K562 (cell line): ENCODE results near the gene CD79A. TPM values are rescaled to one million over a fixed set of nuclear protein-coding genes. Genes with fewer than 3 reads are reported as not detected.

ENCODE experiments used
- CGGBP1 ChIP-seq: fragments of 250-450 bp; sonication (Bioruptor Pico); IDR thresholded peaks from 2 replicates; pipeline ENCODE4 v1.9.0; 2021; ENCODE audit warnings: mild to moderate bottlenecking
- EHMT2 ChIP-seq: fragments of 450-650 bp; IDR thresholded peaks from 2 replicates; pipeline ENCODE4 v1.6.1; 2018; ENCODE audit warnings: antibody characterized with exemption
- ETV5 ChIP-seq: sonication (generic); formaldehyde crosslinking; IDR thresholded peaks from 2 replicates; pipeline ENCODE4 v1.4.0; 2020; ENCODE audit warnings: low read depth, mild to moderate bottlenecking, missing genetic modification reagents
- HLTF ChIP-seq: fragments of 450-650 bp; IDR thresholded peaks from 2 replicates; pipeline ENCODE4 v1.6.1; 2016
- HMGN3 ChIP-seq: IDR thresholded peaks from 2 replicates; pipeline ENCODE4 v1.6.1; 2011; ENCODE audit warnings: borderline replicate concordance, low read depth, mild to moderate bottlenecking, mixed read lengths, low read length; ENCODE audit not compliant: insufficient read length; ENCODE audit errors: extremely low read depth
- HNRNPUL1 ChIP-seq: fragments of 200-400 bp; formaldehyde crosslinking; IDR thresholded peaks from 2 replicates; pipeline ENCODE4 v1.6.1; 2017; ENCODE audit warnings: low read length
- ILK ChIP-seq: fragments of 450-650 bp; IDR thresholded peaks from 2 replicates; pipeline ENCODE4 v1.6.1; 2016; ENCODE audit warnings: missing genetic modification characterization, low read depth, mild to moderate bottlenecking, missing compliant biosample characterization, moderate library complexity, borderline replicate concordance
- KAT7 ChIP-seq: sonication (generic); formaldehyde crosslinking; IDR thresholded peaks from 2 replicates; pipeline ENCODE4 v1.8.0; 2022; ENCODE audit warnings: missing genetic modification reagents, mild to moderate bottlenecking, borderline replicate concordance
- LCOR ChIP-seq: sonication (generic); formaldehyde crosslinking; IDR thresholded peaks from 2 replicates; pipeline ENCODE4 v1.8.0; 2022; ENCODE audit warnings: mild to moderate bottlenecking, missing genetic modification reagents
- MCM5 ChIP-seq: fragments of 450-650 bp; IDR thresholded peaks from 2 replicates; pipeline ENCODE4 v1.6.1; 2016; ENCODE audit warnings: low read depth
- NKRF ChIP-seq: fragments of 450-650 bp; IDR thresholded peaks from 2 replicates; pipeline ENCODE4 v1.6.1; 2016; ENCODE audit warnings: borderline replicate concordance
- SMC3 ChIP-seq: conservative IDR thresholded peaks from 2 replicates; pipeline ENCODE4 v1.6.1; 2011; ENCODE audit warnings: low read depth, low read length, improper control_type of control experiment; ENCODE audit not compliant: insufficient read depth
- SREBF2 ChIP-seq: sonication (generic); formaldehyde crosslinking; IDR thresholded peaks from 2 replicates; pipeline ENCODE4 v1.4.0; 2020; ENCODE audit warnings: mild to moderate bottlenecking, missing genetic modification reagents
- TARDBP ChIP-seq: fragments of 450-650 bp; IDR thresholded peaks from 2 replicates; pipeline ENCODE4 v1.6.1; 2016
- ZBTB12 ChIP-seq: fragments of 250-450 bp; sonication (Bioruptor Pico); IDR thresholded peaks from 2 replicates; pipeline ENCODE4 v1.4.0; 2020
- ZNF133 ChIP-seq: fragments of 250-450 bp; sonication (Bioruptor Pico); IDR thresholded peaks from 2 replicates; pipeline ENCODE4 v1.4.0; 2020; ENCODE audit warnings: mild to moderate bottlenecking
- ZNF277 ChIP-seq: fragments of 250-450 bp; sonication (Bioruptor Pico); IDR thresholded peaks from 2 replicates; pipeline ENCODE4 v1.8.0; 2022; ENCODE audit warnings: inconsistent platforms, mild to moderate bottlenecking, moderate library complexity, borderline replicate concordance
- ZNF3 ChIP-seq: fragments of 250-450 bp; sonication (Bioruptor Pico); IDR thresholded peaks from 2 replicates; pipeline ENCODE4 v1.5.0; 2021; ENCODE audit warnings: mild to moderate bottlenecking, moderate library complexity
- ZNF668 ChIP-seq: fragments of 250-450 bp; sonication (Bioruptor Pico); IDR thresholded peaks from 2 replicates; pipeline ENCODE4 v1.8.0; 2022; ENCODE audit warnings: mild to moderate bottlenecking, inconsistent platforms
- ZNF696 ChIP-seq: fragments of 250-450 bp; sonication (Bioruptor Pico); conservative IDR thresholded peaks from 2 replicates; pipeline ENCODE4 v1.4.0; 2020; ENCODE audit warnings: mild to moderate bottlenecking, moderate library complexity
- ZNF699 ChIP-seq: fragments of 250-450 bp; sonication (Bioruptor Pico); IDR thresholded peaks from 2 replicates; pipeline ENCODE4 v1.8.0; 2021; ENCODE audit warnings: mild to moderate bottlenecking, moderate library complexity; ENCODE audit not compliant: insufficient replicate concordance
- ZNF785 ChIP-seq: fragments of 250-450 bp; sonication (Bioruptor Pico); IDR thresholded peaks from 2 replicates; pipeline ENCODE4 v1.4.0; 2020; ENCODE audit warnings: mild to moderate bottlenecking
- ZZZ3 ChIP-seq: fragments of 450-650 bp; IDR thresholded peaks from 2 replicates; pipeline ENCODE4 v1.6.1; 2016; ENCODE audit warnings: antibody characterized with exemption, mild to moderate bottlenecking, moderate library complexity
- polyA plus RNA-seq, 8 experiments: library from polyadenylated mRNA; depleted of rRNA in 4 of 8; stranded (reverse) in 5 of 8; unstranded in 3 of 8; fragments of >200 nt; fragmentation: Nextera tagmentation in 2 of 8; fragmentation: Illumina TruSeq in 1 of 8; extraction: Ambion mirVana in 2 of 8; extraction: Trizol in 1 of 8; gene quantifications; 2 replicates each; pipeline versions ENCODE4 v1.2.1 to v1.2.3, GENCODE V29; 2011 to 2014; ENCODE audit warnings: inconsistent platforms in 1 of 8, missing spikeins in 1 of 8
- total RNA-seq, 7 experiments: library from RNA; depleted of rRNA in 6 of 7; stranded (reverse); fragments of >200 nt in 6 of 7; fragmentation: Illumina TruSeq in 2 of 7; extraction: Trizol in 2 of 7; gene quantifications; 2 replicates each; pipeline versions ENCODE4 v1.2.1 to v1.2.3, GENCODE V29; 2011 to 2021; ENCODE audit warnings: low replicate concordance in 1 of 7
- TF ChIP-seq, protein P1 (sequence below): fragments of 450-650 bp; IDR thresholded peaks from 2 replicates; pipeline ENCODE4 v1.6.1; 2016; ENCODE audit warnings: low read depth, mild to moderate bottlenecking, moderate library complexity

Gene CD79A
- total and polyA plus RNA-seq, 9 of the 15 experiments (the other 6 are each of a cell fraction or from before 2014, with no cell fraction given) = 0.04 to 0.72 (median 0.17) TPM; not detected in 3

DNA sequence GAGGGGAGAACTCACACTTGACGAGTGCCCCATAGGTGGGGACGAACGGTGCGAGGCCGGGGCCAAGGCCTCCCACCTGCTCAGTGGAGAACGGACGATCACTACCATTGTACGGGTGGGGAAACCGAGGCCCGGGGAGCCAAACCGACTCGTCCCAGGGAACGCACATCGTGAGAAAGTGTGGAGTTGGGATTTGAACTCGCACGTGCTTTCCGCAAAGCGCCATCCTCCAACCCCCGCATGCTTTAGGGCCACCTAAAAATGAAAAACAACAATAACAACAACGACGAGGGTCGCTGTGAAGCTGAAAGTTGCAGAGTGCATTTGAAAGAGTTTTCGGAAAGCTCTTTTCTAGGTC lies 6.4 kb downstream of the CD79A start (continued):
- TF ChIP-seq MCM5 (no peak), EHMT2 (no peak), ETV5 (CRISPR knock-in tag) (no peak), ZNF3 (CRISPR knock-in tag) (no peak), CGGBP1 (CRISPR knock-in tag) (no peak), ZNF133 (CRISPR knock-in tag) (no peak), SREBF2 (CRISPR knock-in tag) (no peak), HLTF (no peak), ZNF699 (CRISPR knock-in tag) (no peak), ILK (no peak), ZNF785 (CRISPR knock-in tag) (no peak), TARDBP (no peak), ZBTB12 (no peak), HNRNPUL1 (no peak), ZNF277 (no peak), ZNF696 (CRISPR knock-in tag) (no peak), NKRF (no peak), KAT7 (0 out of 2 replicates have a peak, but pooled peaks have one; percentile 39), LCOR (CRISPR knock-in tag) (no peak; the same call in 1 of the 2 replicates), HMGN3 (no peak), ZNF668 (no peak), SMC3 (0 out of 2 replicates have a peak, but pooled peaks have one; percentile 1), ZZZ3 (no peak)
- TF ChIP-seq, protein P1, sequence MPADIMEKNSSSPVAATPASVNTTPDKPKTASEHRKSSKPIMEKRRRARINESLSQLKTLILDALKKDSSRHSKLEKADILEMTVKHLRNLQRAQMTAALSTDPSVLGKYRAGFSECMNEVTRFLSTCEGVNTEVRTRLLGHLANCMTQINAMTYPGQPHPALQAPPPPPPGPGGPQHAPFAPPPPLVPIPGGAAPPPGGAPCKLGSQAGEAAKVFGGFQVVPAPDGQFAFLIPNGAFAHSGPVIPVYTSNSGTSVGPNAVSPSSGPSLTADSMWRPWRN = no peak
